22Rv1 (cell line): ENCODE data around the gene SPSB1.

Source experiments
- H3K27ac ChIP-seq: fragments of 450-650 bp; 2 replicates; pipeline ENCODE4 v1.5.1; 2017
- ZFX ChIP-seq: fragments of 450-650 bp; IDR thresholded peaks from 2 replicates; pipeline ENCODE4 v1.6.1; 2017; ENCODE audit warnings: antibody characterized with exemption, borderline replicate concordance
- TF ChIP-seq, protein P1 (sequence below): fragments of 450-650 bp; IDR thresholded peaks from 2 replicates; pipeline ENCODE4 v1.5.1; 2017; ENCODE audit warnings: mild to moderate bottlenecking

The SPSB1 gene

DNA sequence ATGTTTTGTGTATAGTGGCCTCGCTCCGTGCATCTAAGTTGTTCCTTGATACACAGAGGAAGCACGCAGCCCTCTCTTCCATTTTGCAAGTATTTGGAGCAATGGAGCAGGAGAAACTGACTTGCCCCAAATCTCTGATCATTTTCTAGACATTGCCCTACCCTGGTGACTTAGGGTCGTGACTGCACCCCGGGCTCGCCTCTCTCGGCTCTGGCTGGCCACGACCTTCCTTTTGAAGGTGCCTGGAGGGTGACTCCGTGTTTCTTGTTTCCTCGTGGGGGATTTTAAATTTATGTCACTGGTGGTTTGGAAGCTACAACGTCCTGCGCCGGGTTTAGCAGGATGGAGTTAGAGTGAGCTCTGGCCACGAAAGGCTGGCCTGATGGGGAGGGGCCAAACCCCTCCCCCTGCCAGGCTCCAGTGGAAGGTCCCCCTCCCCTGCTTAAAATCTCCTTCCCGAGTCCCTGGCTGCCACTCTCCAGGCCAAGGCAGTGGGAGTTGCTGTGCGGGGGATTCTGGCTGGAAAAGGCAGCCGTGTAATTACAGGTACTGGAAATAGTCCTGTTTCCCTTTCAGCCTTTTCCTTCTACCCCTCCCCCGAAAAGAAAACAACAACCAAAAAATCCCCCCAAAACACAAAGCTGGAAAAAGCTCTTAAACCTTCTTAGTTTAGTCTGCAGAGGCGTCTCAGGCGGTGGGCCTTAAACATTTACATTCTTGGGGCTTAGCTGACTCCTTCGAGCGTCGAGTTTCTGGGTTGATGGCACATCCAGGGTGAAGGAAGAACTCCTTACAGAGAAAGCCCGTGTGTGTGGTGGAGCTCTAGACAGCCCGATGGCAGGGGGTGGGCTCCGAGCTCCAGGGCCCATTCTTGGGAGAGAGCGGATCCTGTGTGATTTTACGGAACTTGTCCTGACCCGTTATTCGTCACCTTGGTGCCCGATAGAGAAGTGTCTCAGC lies 28.1 kb downstream of the SPSB1 start:
- TF ChIP-seq, protein P1, sequence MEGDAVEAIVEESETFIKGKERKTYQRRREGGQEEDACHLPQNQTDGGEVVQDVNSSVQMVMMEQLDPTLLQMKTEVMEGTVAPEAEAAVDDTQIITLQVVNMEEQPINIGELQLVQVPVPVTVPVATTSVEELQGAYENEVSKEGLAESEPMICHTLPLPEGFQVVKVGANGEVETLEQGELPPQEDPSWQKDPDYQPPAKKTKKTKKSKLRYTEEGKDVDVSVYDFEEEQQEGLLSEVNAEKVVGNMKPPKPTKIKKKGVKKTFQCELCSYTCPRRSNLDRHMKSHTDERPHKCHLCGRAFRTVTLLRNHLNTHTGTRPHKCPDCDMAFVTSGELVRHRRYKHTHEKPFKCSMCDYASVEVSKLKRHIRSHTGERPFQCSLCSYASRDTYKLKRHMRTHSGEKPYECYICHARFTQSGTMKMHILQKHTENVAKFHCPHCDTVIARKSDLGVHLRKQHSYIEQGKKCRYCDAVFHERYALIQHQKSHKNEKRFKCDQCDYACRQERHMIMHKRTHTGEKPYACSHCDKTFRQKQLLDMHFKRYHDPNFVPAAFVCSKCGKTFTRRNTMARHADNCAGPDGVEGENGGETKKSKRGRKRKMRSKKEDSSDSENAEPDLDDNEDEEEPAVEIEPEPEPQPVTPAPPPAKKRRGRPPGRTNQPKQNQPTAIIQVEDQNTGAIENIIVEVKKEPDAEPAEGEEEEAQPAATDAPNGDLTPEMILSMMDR: no peak
- TF ChIP-seq ZFX: no peak
- H3K27ac ChIP-seq: no peak overlapping the region

- TF ChIP-seq ZFX: no peak
- no peak overlapping the region for H3K27ac ChIP-seq
Observed at GRCh38 chr1:9321480-9321849, 28.8 kb downstream of the SPSB1 start.

GRCh38 chr1:9321986-9322660 lies 29.4 kb downstream of the SPSB1 start:
- no peak overlapping the region for H3K27ac ChIP-seq
- no peak for TF ChIP-seq ZFX
- TF ChIP-seq, protein P1: no peak

GRCh38 chr1:9322661-9323244 lies 30.1 kb downstream of the SPSB1 start:
- TF ChIP-seq, protein P1: no peak
- no peak for TF ChIP-seq ZFX
- H3K27ac ChIP-seq: no peak overlapping the region

DNA sequence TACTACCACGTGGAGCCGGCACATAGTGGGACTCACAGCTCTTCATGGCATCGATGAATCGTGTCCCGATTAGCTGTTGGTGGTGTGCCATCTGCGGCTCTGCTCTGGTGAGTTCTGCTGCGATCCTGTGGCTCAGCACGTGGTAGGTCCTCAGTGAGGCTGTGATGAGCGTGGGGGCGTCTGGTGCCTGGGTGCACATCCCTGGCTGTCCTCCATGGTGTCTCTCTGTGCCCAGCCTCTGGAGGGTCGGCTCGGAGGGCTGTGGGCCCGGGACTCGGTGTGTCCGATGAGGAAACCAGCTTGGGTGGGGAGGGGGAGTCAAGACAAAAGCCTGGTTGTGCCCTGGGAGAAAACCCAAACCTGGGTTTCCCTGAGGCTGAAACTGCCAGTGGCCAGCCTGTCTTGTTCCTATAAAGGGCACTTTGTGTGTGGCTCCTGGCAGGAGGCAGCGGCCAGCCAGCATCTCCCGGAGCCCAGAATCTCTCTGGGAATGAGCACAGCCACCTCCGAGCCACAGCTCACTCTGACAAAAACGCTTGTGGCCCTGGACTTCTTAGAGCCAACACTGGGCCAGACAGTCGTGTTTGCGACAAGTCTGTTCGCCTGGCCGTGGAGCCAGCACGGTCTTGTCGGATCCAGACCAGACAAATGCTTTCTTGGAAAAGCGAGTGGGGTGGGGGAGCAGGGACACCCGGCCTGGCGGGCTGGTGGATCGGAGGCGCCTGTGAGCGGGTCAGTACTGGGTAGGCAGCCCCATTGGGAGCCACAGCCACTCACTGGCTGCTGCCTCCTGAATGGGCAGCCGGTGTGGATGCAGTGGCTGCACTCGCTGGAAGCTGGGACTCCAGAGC lies 31.8 kb downstream of the SPSB1 start:
- H3K27ac ChIP-seq: no peak overlapping the region
- TF ChIP-seq, protein P1: no peak
- no peak for TF ChIP-seq ZFX

DNA sequence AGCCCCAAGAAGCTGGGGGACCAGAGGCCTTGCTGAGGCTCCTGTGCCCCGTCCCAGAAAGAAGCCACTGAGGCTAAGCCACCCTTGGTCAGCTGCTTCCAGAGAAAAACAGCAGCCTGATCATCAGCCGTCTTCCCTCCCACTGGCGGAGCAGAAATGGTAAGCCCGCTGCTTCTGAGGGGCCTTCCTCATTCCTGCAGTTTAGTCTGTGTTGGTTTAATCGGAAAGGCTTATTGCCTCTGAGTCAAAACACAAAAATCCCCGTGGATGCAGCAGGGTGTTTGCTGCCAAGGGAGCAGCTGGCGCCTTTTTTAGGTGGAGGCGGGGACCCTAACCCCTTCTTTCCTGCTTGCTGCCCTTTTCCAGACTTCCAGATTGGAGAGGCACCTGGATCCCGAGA lies 33.9 kb downstream of the SPSB1 start:
- H3K27ac ChIP-seq: no peak overlapping the region
- TF ChIP-seq ZFX: no peak
- TF ChIP-seq, protein P1: no peak

- H3K27ac ChIP-seq: no peak overlapping the region
- no peak for TF ChIP-seq ZFX
- TF ChIP-seq, protein P1: no peak
Observed at GRCh38 chr1:9328201-9328600, 35.5 kb downstream of the SPSB1 start.
